Fibroblast of mammary gland (primary cell): ENCODE data around the gene BIK.

Experiments used
- DNase-seq: peaks from one replicate; pipeline ENCODE4 v3.0.0-alpha.2; 2010; ENCODE audit warnings: low read depth
- H3K4me3 ChIP-seq: 2 replicates; pipeline ENCODE4 v1.5.1; 2011; ENCODE audit warnings: low read depth, mild to moderate bottlenecking, low read length, moderate library complexity; ENCODE audit not compliant: control insufficient read depth
- CTCF ChIP-seq: conservative IDR thresholded peaks from 2 replicates; pipeline ENCODE4 v1.5.1; 2011; ENCODE audit warnings: low read depth, low read length, inconsistent platforms; ENCODE audit not compliant: control insufficient read depth, insufficient read depth

The BIK gene

GRCh38 chr22:43153899-43154298 is 43.3 kb downstream of the BIK start:
- peak overlapping the region; percentile 25 for H3K4me3 ChIP-seq
- TF ChIP-seq CTCF, result no peak
- peak; percentile 43 for DNase-seq

DNA sequence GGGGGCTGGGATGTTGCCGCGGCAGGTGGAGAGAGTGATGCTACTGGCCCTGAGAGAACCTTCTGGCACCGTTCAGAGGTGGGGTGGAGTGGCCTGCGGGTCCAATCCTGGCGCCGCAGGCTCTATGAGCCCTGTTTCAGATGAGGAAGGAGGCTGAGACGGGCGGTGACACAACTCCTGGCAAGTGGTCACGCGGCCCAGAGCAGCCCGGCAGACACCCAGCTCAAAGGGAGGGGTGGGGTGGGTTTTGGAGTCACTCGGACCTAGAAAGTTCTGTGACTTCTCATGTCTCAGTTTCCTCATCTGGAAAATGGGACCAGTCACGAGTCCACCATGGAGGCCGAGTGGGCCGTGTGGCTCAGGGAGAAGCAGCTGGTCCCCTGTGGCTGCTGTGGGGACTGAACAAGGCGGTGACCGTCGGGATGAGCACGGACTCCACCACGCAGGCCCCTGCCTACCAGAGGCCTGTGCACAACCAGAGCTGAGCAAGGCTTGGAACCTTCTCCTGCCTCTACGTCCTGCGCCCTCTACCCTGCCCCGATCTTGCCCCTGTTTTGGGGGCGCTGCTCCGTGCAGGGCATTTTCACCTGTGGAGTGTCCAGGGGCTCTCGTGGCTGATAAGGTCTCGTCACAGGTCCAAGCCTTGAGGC is 44.5 kb downstream of the BIK start:
- TF ChIP-seq CTCF, result no peak
- no peak for DNase-seq
- no peak overlapping the region for H3K4me3 ChIP-seq

- DNase-seq, result peak; percentile 35
- H3K4me3 ChIP-seq, result no peak overlapping the region
- no peak for TF ChIP-seq CTCF
Observed at GRCh38 chr22:43155789-43156188, 45.2 kb downstream of the BIK start.

- no peak for DNase-seq
- no peak overlapping the region for H3K4me3 ChIP-seq
- no peak for TF ChIP-seq CTCF
Observed at GRCh38 chr22:43156413-43156812, 45.9 kb downstream of the BIK start.

DNA sequence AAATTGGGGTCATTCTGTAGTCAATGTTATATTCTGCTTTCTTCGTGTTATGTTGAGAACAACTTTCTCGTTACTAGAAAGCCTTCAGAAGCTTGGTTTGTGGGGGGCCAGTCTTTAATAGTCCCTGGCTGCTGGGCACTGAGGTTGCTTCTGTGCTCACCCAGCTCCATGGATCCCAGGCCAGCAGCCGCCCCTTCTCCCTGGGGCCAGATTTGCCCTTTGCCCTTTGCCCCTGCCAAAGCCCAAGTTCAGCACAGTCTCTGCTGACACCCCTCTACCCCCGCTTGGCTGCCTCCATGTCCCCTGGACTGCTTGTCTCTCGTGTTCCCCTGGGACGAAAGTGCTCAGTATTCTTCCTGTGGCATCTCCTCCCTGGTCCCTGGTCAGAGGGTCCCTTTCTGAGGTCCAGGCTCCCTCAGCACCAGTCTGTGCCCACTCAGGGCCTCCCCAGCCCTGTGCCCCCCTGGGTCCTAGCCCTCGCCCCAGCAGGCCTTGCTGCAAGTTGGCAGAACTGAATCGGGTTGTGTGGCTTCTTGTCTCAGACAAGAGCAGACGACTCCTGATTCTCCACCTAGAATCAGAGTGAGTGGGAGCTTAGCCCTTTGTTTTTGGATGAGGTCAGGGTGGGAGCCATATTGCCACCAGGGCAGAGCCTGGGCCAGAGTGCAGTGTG is 47.5 kb downstream of the BIK start:
- DNase-seq, result no peak
- TF ChIP-seq CTCF, result no peak
- no peak overlapping the region for H3K4me3 ChIP-seq

DNA sequence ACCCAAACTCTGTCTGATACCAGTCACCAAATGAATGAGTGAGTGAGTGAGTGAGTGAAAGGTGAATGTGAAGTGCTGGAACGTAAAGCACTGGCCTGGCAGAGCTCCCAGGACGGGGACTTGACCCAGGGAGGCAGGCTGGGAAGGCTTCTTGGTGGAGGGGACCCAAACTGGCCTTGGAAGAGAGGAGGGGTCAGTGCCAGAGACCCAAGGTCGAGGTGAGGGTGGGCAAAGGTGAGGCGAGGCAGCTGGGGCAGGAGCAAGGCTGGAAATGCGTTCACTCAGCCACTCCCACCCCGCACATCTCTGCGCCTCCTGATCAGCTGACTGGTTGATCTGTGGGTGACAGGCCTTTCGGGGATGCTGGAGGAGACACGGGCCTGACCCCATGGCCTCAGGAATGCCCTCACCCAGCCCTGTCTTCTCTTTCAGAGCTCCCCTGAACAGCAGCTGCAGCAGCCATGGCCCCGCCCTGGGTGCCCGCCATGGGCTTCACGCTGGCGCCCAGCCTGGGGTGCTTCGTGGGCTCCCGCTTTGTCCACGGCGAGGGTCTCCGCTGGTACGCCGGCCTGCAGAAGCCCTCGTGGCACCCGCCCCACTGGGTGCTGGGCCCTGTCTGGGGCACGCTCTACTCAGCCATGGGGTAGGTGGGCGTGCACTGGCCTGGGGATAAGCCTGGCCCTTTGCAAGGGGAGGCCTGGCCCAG is 48.4 kb downstream of the BIK start:
- no peak for DNase-seq
- no peak for TF ChIP-seq CTCF
- H3K4me3 ChIP-seq, result no peak overlapping the region
